NCI-H345 treated with DMSO at 0.1 percent for 48 hours (cell line): ENCODE data around the gene ATP6V1C2.
"Not testable (repeated sequence)": the region's sequence is repeated elsewhere in the genome, so short reads cannot be mapped to it uniquely, and the experiment has no call there.

Experiments used
- DNase-seq: peaks from one replicate; lab custom pipeline; 2025; ENCODE audit not compliant: unreplicated experiment; lab: John Stamatoyannopoulos, UW

Gene ATP6V1C2

DNA sequence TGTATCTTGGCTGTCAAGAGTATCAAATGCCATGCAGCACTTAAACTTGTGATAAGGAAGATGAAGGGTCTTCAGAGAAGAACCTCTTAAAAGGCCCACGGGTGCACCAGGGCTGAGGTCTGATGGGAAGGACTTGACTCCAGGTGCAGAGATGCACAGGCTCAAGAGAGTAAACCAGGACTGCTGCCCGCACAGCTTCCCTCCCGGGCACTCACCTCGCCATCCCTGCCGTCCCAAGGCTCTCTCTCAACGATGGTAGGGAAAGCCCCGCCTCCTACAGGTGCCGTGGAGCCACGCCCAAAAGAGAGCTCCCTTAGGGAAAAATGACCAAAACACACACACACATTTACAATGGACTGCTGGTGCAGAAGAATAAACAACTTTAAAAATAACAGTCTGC, 63.3 kb downstream of the ATP6V1C2 start:
- DNase-seq = no peak

DNA sequence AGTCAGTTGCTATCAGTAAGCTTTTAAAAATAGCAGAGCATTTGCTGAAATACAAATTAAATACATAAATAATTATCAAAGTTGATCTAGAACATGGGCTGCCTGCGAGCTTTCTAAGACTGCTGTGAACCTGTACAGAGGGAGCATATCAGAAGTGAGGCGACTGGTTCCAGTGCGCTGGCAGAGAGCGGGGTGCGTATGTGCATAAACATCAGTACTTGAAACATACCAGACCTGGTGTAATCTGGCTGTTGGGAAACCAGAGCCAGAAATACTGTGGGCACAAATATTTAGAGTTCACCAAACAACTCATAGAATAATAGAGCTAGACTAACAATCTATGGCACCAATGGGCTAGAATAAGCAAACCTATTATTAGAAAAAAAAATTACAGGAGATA, 63.8 kb downstream of the ATP6V1C2 start:
- DNase-seq = no peak

DNA sequence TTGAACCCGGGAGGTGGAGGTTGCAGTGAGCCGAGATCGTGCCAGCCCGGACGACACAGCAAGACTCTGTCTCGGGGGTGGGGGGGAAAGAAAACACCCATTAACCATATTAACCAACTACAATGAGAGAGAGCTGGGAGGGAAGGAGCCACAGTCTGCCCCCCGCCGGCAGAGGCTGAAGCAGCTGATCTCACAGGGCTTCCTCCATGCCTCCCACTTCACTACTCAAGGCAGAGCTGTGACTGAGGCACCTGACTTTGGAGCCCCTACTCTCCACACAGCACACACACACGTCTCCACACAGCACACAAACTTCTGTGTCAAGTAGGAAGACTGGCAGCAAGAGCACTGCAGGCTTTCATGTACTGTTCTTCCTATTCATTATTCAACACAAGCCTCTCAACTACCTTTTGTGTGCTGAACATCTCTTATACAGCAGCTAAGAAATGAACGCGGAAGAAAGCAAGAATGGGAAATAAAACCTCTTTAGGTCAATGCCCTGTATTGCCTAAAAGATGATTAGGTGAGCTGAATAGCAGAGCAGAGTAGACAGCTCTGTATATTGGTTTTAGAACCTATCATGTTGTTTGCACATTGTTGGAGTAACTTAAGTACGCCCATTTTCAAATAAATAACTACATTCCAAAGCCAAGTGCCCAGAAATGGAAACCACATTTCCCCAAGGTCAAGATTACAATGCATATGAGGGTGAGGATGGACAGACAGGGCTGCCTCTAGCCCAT, 65.0 kb downstream of the ATP6V1C2 start:
- DNase-seq = no peak

DNA sequence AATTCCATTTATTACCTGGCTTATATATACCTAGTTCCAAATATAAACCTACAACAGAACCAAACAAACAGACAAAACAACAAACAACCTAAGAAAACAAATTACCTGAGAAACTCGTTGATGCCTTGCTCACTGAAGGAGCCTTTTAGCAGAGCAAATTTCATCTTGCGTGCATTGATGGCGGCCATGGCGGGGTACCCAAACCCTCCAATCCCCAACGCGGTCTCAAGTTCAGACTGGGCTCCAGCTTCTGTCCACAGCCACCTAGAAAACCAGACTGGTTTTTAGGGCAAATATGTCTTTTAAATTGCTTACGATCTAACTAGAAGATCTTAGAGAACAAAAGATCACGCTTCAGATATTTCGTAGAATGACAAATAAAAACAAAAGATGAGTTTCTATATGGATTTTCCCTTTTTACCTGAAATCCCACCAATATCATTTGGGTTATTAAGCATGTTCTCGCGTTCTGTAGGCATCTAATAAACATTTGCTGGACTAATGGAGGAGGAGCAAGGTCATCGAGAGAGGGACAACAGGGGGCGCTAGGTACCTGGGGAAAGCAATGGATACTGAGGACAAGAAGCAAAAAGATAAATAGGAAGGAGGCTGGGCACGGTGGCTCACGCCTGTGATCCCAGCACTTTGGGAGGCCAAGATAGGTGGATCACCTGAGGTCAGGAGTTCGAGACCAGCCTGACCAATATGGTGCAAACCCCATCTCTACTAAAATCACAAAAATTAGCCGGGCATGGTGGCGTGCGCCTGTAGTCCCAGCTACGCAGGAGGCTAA, 65.9 kb downstream of the ATP6V1C2 start:
- DNase-seq = no peak

DNA sequence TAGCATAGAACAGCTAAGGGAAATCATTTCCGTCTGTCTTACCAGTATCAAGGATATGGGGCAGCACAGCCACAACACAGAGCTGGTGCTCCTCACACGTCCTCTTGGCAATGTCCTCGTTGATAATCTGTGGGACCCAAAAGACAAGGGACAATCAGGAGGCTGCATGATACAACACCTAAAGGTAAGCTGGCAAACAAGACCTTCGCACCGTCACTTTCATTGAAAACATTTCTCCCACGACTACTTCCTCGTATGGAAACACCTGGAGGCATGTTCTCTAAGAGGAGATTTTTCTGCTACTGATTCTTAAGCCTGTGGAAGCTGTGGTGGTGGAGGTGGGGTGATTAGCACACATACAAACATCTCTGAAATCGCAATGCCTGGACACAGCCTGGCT, 67.4 kb downstream of the ATP6V1C2 start:
- no peak for DNase-seq

DNA sequence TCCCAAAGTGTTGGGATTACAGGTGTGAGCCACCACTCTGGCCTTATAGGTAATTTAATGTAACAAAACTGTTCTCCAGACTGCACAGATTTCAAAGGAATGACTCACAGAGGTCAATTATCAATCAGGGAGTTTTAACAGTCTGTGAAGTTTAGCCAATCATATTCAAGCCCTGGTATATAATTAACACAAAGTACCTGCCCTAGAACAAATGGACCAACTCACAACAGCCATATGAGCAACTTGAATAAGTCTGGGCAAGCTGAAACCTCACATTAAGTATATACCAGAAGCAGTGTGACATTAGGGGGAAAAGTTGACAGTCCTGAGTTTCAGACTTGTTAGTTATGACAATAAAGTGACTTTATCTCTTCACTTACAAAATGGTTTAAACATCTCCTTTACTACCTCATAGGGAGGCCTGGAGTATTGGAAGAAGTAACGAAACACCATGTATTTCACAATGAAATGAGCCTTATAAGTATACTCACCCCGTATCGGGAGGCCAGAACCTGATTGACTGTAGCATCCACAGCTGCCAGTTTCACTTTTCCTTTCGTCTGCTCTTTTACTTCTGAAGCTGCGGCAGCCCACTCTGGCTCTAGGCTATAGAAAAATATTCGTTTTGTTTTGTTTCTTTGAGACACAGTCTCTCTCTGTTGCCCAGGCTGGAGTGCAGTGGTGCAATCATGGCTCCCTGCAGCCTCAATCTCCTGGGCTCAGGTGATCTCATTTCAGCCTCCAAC, 69.0 kb downstream of the ATP6V1C2 start:
- no peak for DNase-seq

DNA sequence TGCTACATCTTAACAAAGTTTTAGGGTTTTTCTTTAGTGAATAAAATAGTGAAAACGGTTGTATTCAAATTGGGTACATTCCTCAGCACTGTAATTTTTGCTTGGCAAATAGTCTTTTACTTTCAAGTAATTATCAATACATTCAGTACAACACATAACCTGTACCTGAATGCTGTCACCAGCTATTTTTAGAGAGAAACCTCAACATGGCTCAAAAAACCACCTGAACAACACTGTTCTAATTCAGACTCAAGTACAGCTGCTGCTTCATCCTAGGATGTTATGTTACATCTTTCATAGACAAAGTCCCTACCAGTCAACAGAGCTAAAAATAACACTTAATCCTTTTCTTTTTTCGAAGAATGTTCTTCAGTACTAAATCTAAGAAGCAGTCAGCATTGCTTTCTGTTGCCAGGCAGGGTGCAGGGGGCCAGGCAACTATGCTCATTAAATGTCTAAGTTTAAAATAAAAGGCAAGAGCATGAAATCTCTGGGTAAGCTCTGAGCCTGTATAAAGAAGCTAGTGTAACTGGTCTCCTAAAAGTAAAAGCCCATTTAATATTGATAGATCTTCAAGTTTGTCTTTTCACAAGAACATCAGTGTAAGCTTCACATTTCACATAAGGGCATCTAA, 70.7 kb downstream of the ATP6V1C2 start:
- DNase-seq = no peak

DNA sequence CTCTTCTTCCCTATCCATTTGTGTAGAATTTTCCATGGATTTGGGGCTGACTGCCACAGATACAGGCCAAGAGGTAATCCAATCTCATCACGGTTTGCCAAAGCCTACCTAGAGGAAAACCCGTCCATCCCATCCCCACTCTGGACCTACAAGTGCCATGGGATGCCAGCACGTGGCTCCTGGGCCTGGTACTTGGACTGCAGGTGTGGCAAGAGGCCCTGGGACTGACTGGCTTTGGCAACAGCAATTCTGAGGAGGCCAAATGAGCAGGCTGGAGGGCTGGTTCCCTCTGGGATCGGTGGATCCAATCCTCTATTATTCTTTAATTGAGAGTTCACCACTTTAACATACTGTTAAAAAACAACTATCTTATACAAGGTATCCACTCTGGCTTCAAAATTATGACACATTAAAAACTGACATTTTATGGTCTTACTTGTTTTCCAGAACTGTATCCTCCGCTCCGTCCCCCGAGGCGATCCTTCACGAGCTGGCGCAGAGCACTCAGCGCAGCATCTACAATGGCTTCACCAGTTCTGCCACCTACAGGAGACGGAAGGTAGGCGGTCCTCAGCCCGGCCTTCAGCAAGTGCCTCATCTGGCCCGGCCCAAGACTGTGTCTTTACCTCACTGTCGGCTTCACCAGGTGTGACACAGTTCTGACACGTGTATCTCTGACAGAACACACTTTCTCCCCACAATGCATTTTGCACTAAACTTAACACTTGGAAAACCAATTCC, 71.4 kb downstream of the ATP6V1C2 start:
- no peak for DNase-seq

DNA sequence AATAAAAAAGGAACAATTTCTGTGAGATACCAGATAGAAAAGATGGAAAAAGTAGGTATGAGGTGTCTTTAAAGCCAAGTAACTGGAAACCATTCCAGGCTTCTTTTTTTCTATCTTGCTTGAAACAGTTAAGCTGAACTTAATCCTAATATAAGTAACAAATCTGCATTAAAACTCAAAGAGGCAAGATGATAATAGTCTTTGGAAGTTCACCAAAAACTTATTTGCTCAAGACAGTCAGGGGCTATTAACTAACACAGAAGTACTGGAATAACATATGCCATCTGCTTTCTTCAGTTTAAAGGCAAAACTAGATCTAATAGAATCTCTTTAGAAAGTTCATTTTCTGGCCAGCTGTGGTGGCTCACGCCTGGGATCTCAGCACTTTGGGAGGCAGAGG, 72.4 kb downstream of the ATP6V1C2 start:
- DNase-seq = no peak

DNA sequence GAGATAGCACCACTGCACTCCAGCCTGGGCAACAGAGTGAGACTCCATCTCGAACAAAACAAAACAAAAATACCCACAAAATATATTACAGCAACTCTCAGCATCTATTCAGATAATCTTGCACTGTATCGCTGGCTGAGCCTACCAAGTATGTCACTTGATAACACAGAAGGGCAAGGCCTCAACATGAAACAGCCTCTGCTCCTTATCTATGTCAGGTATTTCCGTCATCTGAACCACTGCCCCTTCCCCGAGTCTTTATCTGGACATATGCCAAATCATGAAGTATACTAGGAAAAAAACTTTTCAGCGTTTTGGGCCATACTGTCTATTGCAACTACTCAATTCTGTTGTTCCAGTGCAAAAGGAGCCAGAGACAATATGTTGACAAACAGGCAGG, 73.4 kb downstream of the ATP6V1C2 start:
- no peak for DNase-seq

DNA sequence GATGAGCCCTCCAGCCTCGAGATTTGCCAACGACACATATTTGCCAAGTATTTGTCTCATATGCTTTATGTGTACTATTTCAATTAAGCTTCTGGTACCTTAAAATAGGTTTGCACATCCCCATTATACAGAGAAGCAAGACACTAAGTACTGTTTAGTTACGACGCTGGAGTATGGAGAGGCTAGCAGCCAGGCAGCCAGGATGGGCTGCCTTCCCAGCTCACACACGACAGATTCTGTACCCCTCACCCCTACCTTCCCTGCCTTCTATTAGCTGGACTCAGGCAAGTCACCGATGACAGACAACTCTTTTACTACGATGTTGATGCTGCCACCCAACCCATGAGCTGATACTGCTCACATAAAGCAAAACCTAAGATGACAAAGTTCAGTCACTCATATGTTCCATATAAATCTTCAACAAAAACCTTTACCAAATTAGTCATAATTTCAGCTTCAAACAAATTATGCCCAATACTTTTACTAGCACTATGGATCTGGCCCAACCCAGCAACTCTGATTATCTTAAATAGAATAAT, 74.1 kb downstream of the ATP6V1C2 start:
- DNase-seq = no peak

DNA sequence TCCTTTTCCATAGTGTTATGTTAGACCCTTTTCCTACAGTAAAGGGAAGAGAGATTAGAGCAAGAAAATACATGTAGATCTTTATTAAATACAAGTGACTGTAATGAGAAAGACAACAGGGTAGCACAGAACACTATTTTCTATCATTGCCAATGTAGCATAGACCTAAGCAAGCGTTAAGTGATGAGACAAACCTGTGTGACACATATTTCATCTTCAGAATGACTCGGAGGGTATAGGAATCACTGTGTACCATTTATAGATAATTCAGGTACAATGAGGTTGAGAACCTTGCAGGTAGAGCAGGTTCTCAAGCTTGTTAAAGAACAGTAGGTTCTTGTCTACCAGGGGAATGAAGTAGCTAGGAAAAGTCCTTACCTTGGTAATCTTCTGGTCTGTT, 75.3 kb downstream of the ATP6V1C2 start:
- DNase-seq = no peak

DNA sequence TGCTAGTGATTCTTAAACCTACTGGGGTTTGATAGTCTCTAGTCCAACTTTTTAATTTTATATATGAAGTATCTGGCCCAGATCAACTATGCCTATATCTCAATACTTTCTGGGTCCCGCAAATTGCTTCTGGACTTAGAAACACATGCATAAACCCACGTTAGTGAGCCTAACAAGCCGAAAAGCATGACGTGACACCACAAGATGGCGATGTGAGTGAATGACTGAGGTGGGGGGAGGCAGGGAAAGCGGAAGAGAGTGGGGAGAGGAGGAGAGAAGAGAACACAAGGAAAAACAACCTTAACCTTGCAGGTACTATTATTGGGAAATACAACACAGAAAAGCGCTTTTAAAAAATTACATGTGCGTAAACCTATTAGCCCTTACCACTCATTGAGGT, 77.4 kb downstream of the ATP6V1C2 start:
- DNase-seq = no peak

DNA sequence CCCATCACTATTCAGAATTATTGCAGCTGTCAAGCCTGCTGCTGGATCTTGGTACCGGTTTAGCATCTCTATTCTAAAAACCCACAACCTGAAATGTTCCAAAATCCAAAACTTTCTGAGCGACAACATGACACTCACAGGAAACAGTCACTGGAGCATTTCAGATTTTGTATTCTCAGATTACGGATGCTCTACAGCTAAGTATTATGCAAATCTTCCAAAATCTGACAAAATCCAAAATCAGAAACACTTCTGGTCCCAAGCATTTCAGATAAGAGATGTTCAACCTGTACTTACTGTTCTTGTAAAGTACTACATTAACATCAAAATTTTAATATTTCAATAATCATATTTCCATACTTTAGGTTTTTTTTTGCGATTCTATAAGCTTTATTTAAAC, 78.7 kb downstream of the ATP6V1C2 start:
- DNase-seq = no peak

DNA sequence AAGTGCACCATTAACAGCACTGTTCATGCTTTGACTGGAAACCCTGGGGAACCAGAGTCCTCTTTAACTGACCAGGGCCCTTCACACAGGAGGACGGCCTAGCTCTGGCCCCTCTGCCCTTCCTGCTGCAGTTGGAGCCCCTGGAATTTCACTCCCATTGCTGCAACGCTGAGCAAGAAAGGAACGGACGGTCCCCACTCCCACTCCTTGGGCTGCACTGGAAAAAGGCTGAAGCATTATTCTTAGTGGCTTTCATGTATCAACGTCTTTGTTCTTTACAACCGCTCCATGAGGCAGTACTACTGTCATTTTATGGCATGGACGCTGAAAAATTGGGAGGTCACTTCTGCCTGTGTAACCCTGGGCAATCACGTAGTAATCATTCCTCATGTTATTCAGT, 81.2 kb downstream of the ATP6V1C2 start:
- DNase-seq = no peak

DNA sequence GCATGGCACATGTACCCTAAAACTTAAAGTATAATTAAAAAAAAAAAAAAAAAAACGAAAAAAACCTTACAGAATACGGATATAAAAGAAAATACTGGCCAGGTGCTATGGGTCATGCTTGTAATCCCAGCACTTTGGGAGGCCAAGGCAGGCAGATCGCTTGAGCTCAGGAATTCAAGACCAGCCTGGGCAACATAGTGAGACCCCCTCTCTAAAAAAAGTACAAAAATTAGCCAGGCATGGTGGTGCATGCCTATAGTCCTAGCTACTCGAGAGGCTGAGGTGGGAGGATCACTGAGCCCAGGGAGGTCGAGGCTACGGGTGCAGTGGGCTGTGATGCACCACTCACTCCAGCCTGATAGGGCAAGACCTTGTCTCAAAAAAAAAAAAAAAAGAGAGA, 84.6 kb downstream of the ATP6V1C2 start:
- DNase-seq = not testable (repeated sequence)

DNA sequence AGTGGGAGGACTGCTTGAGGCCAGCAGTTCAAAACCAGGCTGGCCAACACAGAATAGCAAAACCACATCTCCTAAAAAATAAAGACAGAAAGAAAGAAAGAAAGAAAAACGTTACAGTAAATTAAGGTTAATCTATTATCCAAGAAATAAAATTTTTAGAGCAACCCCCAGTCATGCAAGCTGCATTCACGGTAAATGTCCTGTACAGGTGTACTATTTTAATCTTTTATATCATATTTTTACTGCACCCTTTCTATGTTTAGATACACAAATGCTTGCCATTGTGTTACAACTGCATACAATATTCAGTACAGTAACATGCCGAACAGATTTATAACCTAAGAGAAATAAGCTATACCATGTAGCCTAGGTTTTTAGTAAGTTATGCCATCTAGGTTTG, 85.1 kb downstream of the ATP6V1C2 start:
- no peak for DNase-seq

DNA sequence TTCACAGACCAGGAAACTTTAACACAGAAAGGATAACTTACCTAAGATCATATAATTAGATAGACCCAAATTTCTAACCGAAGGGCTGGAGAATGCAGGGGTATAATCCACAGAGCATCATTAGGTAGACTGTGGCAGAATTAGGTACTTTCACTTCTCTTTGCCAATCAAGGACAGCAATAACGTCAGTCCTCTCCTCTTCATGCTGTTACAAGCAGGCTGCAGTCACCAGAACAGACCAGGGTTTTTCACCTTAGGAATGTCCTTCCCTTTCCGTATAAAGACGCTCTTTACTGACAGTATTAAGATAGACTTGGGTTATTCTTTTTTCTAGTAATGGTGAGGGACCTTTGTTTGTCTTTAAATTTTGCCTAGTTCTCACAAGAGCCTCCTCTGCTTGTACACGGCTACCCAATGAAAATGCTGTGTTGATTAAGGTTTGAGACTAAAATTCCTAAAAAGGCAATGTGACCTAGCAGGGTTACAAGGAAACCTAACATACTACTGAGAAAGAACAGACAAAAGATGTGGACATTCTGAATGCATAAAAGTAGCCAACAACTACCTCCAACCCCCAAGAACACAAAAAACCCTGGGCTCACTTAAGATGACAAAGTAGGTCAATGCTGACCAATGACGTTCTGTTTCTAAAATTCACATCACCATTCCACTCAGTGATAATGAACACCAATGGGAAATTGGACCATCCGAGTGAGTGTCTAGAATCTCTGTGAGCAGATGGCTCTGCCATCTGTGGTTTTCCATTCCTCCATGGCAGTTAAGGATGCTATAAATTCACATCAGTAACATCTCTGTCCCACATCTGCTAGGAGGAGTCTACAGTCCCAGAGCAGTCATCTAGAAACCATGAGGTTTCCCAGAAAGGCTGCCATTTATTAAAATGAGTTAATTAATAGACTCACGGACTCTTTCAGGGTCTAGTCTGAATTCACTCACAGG, 89.1 kb downstream of the ATP6V1C2 start:
- DNase-seq = no peak

DNA sequence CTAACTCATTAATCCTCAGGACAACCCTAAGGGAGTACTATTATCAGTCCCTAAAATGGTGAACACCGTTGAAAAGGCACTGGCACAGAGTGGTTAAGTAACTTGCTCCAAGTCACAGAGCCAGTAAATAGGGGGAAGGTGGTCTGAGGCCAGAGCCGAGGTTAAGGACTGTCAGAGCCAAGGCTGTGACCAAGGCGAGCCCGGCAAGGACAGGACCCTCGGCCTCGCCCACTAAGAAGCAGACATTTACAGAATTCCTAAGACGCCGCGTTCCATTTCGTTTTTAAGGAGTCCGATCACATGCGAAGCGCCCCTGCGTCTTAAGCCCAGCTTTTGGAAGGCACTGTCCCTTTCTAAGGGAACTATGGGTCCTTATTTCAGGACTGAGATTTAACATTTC, 90.1 kb downstream of the ATP6V1C2 start:
- no peak for DNase-seq
